Measurements from ENCODE around the gene SYNE2. TPM values are rescaled to one million over a fixed set of nuclear protein-coding genes. Genes with fewer than 3 reads are reported as not detected.
"Not testable (repeated sequence)": the region's sequence is repeated elsewhere in the genome, so short reads cannot be mapped to it uniquely, and the experiment has no call there.

The SYNE2 gene
- total RNA-seq, 4 donors from 2014 or later: 92.4 to 165 (median 98.3) TPM

GRCh38 chr14:64176330-64176729 lies 323.5 kb downstream of the SYNE2 start:
- no peaks in the 10 kb centered on the region for H3K27me3 ChIP-seq
- H3K36me3 ChIP-seq: peaks cover 13 to 83% (median 46%) of the 10 kb centered on the region in 4 donors
- TF ChIP-seq CTCF (IDR thresholded peaks at IDR 0.05) (no peak), POLR2AphosphoS5 (IDR thresholded peaks at IDR 0.05) (no peak), EP300 (IDR thresholded peaks at IDR 0.05) (no peak), POLR2A (IDR thresholded peaks at IDR 0.05; ENCODE audit: low read depth) (no peak)
- H3K4me1 ChIP-seq: no peaks in the 10 kb centered on the region
- intact Hi-C loops (cut with DNase I): no loop called here
- no peak for DNase-seq (ENCODE audit: extremely low spot score)
- no peaks in the 10 kb centered on the region for H3K9me3 ChIP-seq
- 94% methylated on average over 2 of the region's 2 CpGs for WGBS
- H3K27ac ChIP-seq (replicated peaks in 1 of 4): no peak overlapping the region
- H3K4me3 ChIP-seq: no peak overlapping the region

GRCh38 chr14:64178814-64179213 lies 326.0 kb downstream of the SYNE2 start:
- 76% methylated on average over 3 of the region's 3 CpGs for WGBS
- Histone ChIP-seq H3K36me3 (peaks cover 13 to 75% (median 33%) of the 10 kb centered on the region in 4 donors), H3K27ac (replicated peaks in 1 of 4) (no peak overlapping the region), H3K4me3 (no peak overlapping the region), H3K4me1 (no peaks in the 10 kb centered on the region), H3K27me3 (no peaks in the 10 kb centered on the region), H3K9me3 (no peaks in the 10 kb centered on the region)
- TF ChIP-seq POLR2AphosphoS5 (IDR thresholded peaks at IDR 0.05): no peak
- no peak for TF ChIP-seq CTCF (IDR thresholded peaks at IDR 0.05)
- no peak for TF ChIP-seq POLR2A (IDR thresholded peaks at IDR 0.05; ENCODE audit: low read depth)
- no peak for TF ChIP-seq EP300 (IDR thresholded peaks at IDR 0.05)
- DNase-seq (ENCODE audit: extremely low spot score): no peak
- intact Hi-C loops (cut with DNase I): no loop called here

DNA sequence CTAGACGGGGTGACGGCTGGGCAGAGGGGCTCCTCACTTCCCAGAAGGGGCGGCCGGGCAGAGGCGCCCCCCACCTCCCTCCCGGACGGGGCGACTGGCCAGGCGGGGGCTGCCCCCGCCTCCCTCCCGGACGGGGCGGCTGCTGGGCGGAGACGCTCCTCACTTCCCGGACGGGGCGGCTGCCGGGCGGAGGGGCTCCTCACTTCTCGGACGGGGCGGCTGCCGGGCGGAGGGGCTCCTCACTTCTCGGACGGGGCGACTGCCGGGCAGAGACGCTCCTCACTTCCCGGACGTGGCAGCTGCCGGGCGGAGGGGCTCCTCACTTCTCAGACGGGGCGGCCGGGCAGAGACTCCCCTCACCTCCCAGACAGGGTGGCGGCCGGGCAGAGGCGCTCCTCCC lies 330.1 kb downstream of the SYNE2 start:
- H3K4me3 ChIP-seq; DNase-seq (ENCODE audit: extremely low spot score); intact Hi-C loops (cut with DNase I); H3K27ac ChIP-seq (replicated peaks in 1 of 4); H3K9me3 ChIP-seq; H3K4me1 ChIP-seq; H3K27me3 ChIP-seq: not testable (repeated sequence)
- H3K36me3 ChIP-seq: peaks cover 12 to 67% (median 28%) of the 10 kb centered on the region in 4 donors
- over 99% methylated on average over 23 of the region's 40 CpGs for WGBS

- Histone ChIP-seq H3K4me1 (no peaks in the 10 kb centered on the region), H3K4me3 (no peak overlapping the region), H3K36me3 (peaks cover 10 to 67% (median 29%) of the 10 kb centered on the region in 4 donors), H3K27me3 (no peaks in the 10 kb centered on the region), H3K9me3 (no peaks in the 10 kb centered on the region), H3K27ac (replicated peaks in 1 of 4) (no peak overlapping the region)
- WGBS: 79% methylated on average over 6 of the region's 7 CpGs
- TF ChIP-seq CTCF (IDR thresholded peaks at IDR 0.05) (no peak), EP300 (IDR thresholded peaks at IDR 0.05) (no peak), POLR2AphosphoS5 (IDR thresholded peaks at IDR 0.05) (no peak), POLR2A (IDR thresholded peaks at IDR 0.05; ENCODE audit: low read depth) (no peak)
- DNase-seq (ENCODE audit: extremely low spot score): no peak
- intact Hi-C loops (cut with DNase I): no loop called here
These were observed 331.4 kb downstream of the SYNE2 start for GRCh38 chr14:64184103-64184729.

GRCh38 chr14:64185184-64185583 lies 332.4 kb downstream of the SYNE2 start:
- H3K36me3 ChIP-seq: peaks cover 8 to 68% (median 37%) of the 10 kb centered on the region in 4 donors
- H3K9me3 ChIP-seq: no peaks in the 10 kb centered on the region
- no peaks in the 10 kb centered on the region for H3K27me3 ChIP-seq
- intact Hi-C loops (cut with DNase I): no loop called here
- H3K27ac ChIP-seq (replicated peaks in 1 of 4): no peak overlapping the region
- H3K4me1 ChIP-seq: no peaks in the 10 kb centered on the region
- H3K4me3 ChIP-seq: no peak overlapping the region
- WGBS: 100% methylated on average over 1 of the region's 1 CpG
- TF ChIP-seq POLR2A (IDR thresholded peaks at IDR 0.05; ENCODE audit: low read depth) (no peak), CTCF (IDR thresholded peaks at IDR 0.05) (no peak), POLR2AphosphoS5 (IDR thresholded peaks at IDR 0.05) (no peak), EP300 (IDR thresholded peaks at IDR 0.05) (no peak)
- DNase-seq (ENCODE audit: extremely low spot score): no peak

All from esophagus muscularis mucosa (tissue), 4 donors.